HepG2 (cell line): ENCODE data around the gene SALL2. TPM values are rescaled to one million over a fixed set of nuclear protein-coding genes. Genes with fewer than 3 reads are reported as not detected.

Experiments
- AFF4 ChIP-seq: sonication (generic); formaldehyde crosslinking; IDR thresholded peaks from 2 replicates; pipeline ENCODE4 v1.4.0; 2020; ENCODE audit warnings: missing genetic modification reagents
- AGO1 ChIP-seq: fragments of 200-400 bp; formaldehyde crosslinking; IDR thresholded peaks from 2 replicates; pipeline ENCODE4 v1.6.1; 2017; ENCODE audit warnings: mild to moderate bottlenecking, low read depth, low read length, moderate library complexity; ENCODE audit not compliant: poor library complexity, severe bottlenecking
- ATF1 ChIP-seq: IDR thresholded peaks from 2 replicates; pipeline ENCODE4 v1.6.1; 2016; ENCODE audit warnings: mild to moderate bottlenecking, control low read depth
- ATF5 ChIP-seq: sonication (generic); formaldehyde crosslinking; IDR thresholded peaks from 2 replicates; pipeline ENCODE4 v1.4.0; 2020; ENCODE audit warnings: mild to moderate bottlenecking, low read depth, missing genetic modification reagents
- CEBPB ChIP-seq: IDR thresholded peaks from 2 replicates; pipeline ENCODE4 v1.6.1; 2011; ENCODE audit warnings: low read depth, low read length, improper control_type of control experiment, borderline replicate concordance
- ESRRA ChIP-seq: sonication (generic); formaldehyde crosslinking; IDR thresholded peaks from 2 replicates; pipeline ENCODE4 v1.5.1; 2020; ENCODE audit warnings: mild to moderate bottlenecking, low read depth, missing genetic modification reagents
- ETS1 ChIP-seq: sonication (generic); formaldehyde crosslinking; IDR thresholded peaks from 2 replicates; pipeline ENCODE4 v1.4.0; 2020; ENCODE audit warnings: missing genetic modification reagents
- KAT8 ChIP-seq: IDR thresholded peaks from 2 replicates; pipeline ENCODE4 v1.6.1; 2016; ENCODE audit warnings: missing genetic modification reagents, missing compliant biosample characterization
- MTF1 ChIP-seq: sonication (generic); formaldehyde crosslinking; IDR thresholded peaks from 2 replicates; pipeline ENCODE4 v1.5.0; 2020; ENCODE audit warnings: missing genetic modification reagents
- NONO ChIP-seq, 2 experiments: fragments of 450-650 bp in 1 of 2; sonication (generic) in 1 of 2; formaldehyde crosslinking in 1 of 2; IDR thresholded peaks in 1 of 2; conservative IDR thresholded peaks in 1 of 2; 2 replicates each; pipeline versions ENCODE4 v1.6.1 to v1.8.0; 2017 to 2022; ENCODE audit warnings: mild to moderate bottlenecking in 1 of 2, missing genetic modification reagents in 1 of 2, moderate library complexity in 1 of 2
- RCOR2 ChIP-seq: IDR thresholded peaks from 2 replicates; pipeline ENCODE4 v1.6.1; 2016; ENCODE audit warnings: missing biosample characterization, missing genetic modification reagents
- SIX4 ChIP-seq: sonication (generic); formaldehyde crosslinking; IDR thresholded peaks from 2 replicates; pipeline ENCODE4 v1.4.0; 2020; ENCODE audit warnings: missing genetic modification reagents
- SRSF1 ChIP-seq: fragments of 200-400 bp; formaldehyde crosslinking; optimal IDR thresholded peaks from 2 replicates; pipeline ENCODE3; 2017; ENCODE audit warnings: mild to moderate bottlenecking, low read depth, low read length, moderate library complexity
- TARDBP ChIP-seq: sonication (generic); formaldehyde crosslinking; IDR thresholded peaks from 2 replicates; pipeline ENCODE4 v1.8.0; 2022; ENCODE audit warnings: mild to moderate bottlenecking, missing genetic modification reagents
- XRCC5 ChIP-seq: fragments of 200-400 bp; formaldehyde crosslinking; optimal IDR thresholded peaks from 2 replicates; pipeline ENCODE3; 2017; ENCODE audit warnings: mild to moderate bottlenecking, low read length
- ZBTB43 ChIP-seq: sonication (generic); formaldehyde crosslinking; conservative IDR thresholded peaks from 2 replicates; pipeline ENCODE4 v1.4.0; 2020; ENCODE audit warnings: missing genetic modification reagents
- ZFYVE20 ChIP-seq: sonication (generic); formaldehyde crosslinking; IDR thresholded peaks from 2 replicates; pipeline ENCODE4 v1.8.0; 2023; ENCODE audit warnings: low read depth, mild to moderate bottlenecking, moderate library complexity, missing genetic modification reagents, borderline replicate concordance
- ZNF230 ChIP-seq: sonication (generic); formaldehyde crosslinking; IDR thresholded peaks from 2 replicates; pipeline ENCODE4 v1.4.0; 2020; ENCODE audit warnings: mild to moderate bottlenecking, missing genetic modification reagents
- ZNF3 ChIP-seq: IDR thresholded peaks from 2 replicates; pipeline ENCODE4 v1.7.0; 2017; ENCODE audit warnings: inconsistent platforms
- ZNF430 ChIP-seq: sonication (generic); formaldehyde crosslinking; IDR thresholded peaks from 2 replicates; pipeline ENCODE4 v1.9.0; 2021; ENCODE audit warnings: mild to moderate bottlenecking, missing genetic modification reagents
- ZNF704 ChIP-seq: sonication (generic); formaldehyde crosslinking; IDR thresholded peaks from 2 replicates; pipeline ENCODE4 v1.8.1; 2023; ENCODE audit warnings: mild to moderate bottlenecking, inconsistent platforms, moderate library complexity, missing genetic modification reagents, borderline replicate concordance
- ZNF792 ChIP-seq: IDR thresholded peaks from 2 replicates; pipeline ENCODE4 v1.6.1; 2016
- polyA plus RNA-seq, 8 experiments: library from polyadenylated mRNA; depleted of rRNA in 3 of 8; stranded (reverse) in 7 of 8; unstranded in 1 of 8; fragments of >200 nt; fragmentation: Illumina TruSeq in 4 of 8; extraction: Trizol in 4 of 8; gene quantifications; 2 replicates each; pipeline versions ENCODE4 v1.2.1 to v1.2.3, GENCODE V29; 2011 to 2016; ENCODE audit warnings: low read depth in 4 of 8, missing spikeins in 1 of 8, mixed read lengths in 1 of 8; ENCODE audit not compliant: insufficient read depth in 1 of 8
- total RNA-seq, 5 experiments: library from RNA; depleted of rRNA; stranded (reverse); fragments of >200 nt; fragmentation: Illumina TruSeq; extraction: Trizol; gene quantifications; 2 replicates each; pipeline ENCODE4 v1.2.3, GENCODE V29; 2016; ENCODE audit warnings: low read depth in 1 of 5

The SALL2 gene
- total and polyA plus RNA-seq, 2 of the 13 experiments (the other 11 are each of a cell fraction or from before 2014, with no cell fraction given) = 4.9 to 5.8 TPM

GRCh38 chr14:21476925-21477681 is 49.0 kb downstream of the SALL2 start, which contains the start of the genes RAB2B and TOX4 (continued):
- TF ChIP-seq ATF1 (CRISPR knock-in tag) (peak; percentile 95), MTF1 (CRISPR knock-in tag) (no peak), ZNF704 (CRISPR knock-in tag) (peak; percentile 78; the same call in 1 of the 2 replicates), ATF5 (0 out of 2 replicates have a peak, but pooled peaks have one; percentile 39), CEBPB (no peak), TARDBP (peak; percentile 99), XRCC5 (peak; percentile 99), ZFYVE20 (CRISPR knock-in tag) (no peak), ZBTB43 (CRISPR knock-in tag) (peak; percentile 77), ZNF3 (CRISPR knock-in tag) (no peak), AGO1 (peak; percentile 70), RCOR2 (CRISPR knock-in tag) (peak; percentile 53; the same call in 1 of the 2 replicates), ZNF430 (peak; percentile 0; the same call in 1 of the 2 replicates), ESRRA (CRISPR knock-in tag) (peak; percentile 84), ZNF230 (CRISPR knock-in tag) (peak; percentile 89; the same call in 1 of the 2 replicates), AFF4 (CRISPR knock-in tag) (no peak), SRSF1 (peak; percentile 96), SIX4 (peak; percentile 85), ZNF792 (CRISPR knock-in tag) (peak; percentile 82; the same call in 1 of the 2 replicates), NONO (IDR thresholded peaks at IDR 0.05) (no peak), NONO (CRISPR knock-in tag; conservative IDR thresholded peaks at IDR 0.05) (peak; percentile 99), KAT8 (CRISPR knock-in tag) (peak; percentile 98), ETS1 (CRISPR knock-in tag) (no peak)
